Adrenal gland (tissue), 5 donors: ENCODE data around the gene LATS2.

Source experiments
- POLR2A ChIP-seq, 2 donors: fragments of 450-650 bp; IDR thresholded peaks; one replicate each; pipeline ENCODE4 v1.6.1; 2017; ENCODE audit warnings: antibody characterized with exemption in 2 of 2, mild to moderate bottlenecking in 2 of 2, moderate library complexity in 1 of 2
- TF ChIP-seq, protein P1 (sequence below), 6 experiments: fragments of 450-650 bp in 4 of 6; fragments of 200-600 bp in 2 of 6; sonication (generic) in 1 of 6; IDR thresholded peaks; 1 replicate in 5 of 6; 2 replicates in 1 of 6; pipeline versions ENCODE4 v1.5.1 to v1.8.0; 2016 to 2021; ENCODE audit warnings: antibody characterized with exemption in 6 of 6, mild to moderate bottlenecking in 2 of 6, moderate library complexity in 1 of 6
- donor health status: DM: no; HTN: no; CAD: no.

DNA sequence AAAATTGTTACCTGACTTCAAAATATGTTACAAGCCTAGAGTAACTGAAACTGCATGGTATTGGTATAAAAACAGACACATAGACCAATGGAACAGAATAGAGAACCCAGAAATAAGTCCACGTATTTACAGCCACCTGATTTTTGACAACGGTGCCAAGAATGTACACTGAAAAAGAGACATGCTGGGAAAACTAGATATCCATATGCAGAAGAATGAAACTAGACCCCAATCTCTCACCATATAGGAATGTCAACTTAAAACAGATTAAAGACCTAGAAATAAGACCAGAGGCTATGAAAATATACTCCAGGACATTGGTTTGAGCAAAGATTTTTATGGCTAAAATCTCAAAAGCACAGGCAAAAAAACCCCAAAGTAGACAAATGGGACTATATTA, 76.5 kb downstream of the LATS2 start:
- TF ChIP-seq POLR2A (IDR thresholded peaks at IDR 0.05), result no peak
- TF ChIP-seq, protein P1, sequence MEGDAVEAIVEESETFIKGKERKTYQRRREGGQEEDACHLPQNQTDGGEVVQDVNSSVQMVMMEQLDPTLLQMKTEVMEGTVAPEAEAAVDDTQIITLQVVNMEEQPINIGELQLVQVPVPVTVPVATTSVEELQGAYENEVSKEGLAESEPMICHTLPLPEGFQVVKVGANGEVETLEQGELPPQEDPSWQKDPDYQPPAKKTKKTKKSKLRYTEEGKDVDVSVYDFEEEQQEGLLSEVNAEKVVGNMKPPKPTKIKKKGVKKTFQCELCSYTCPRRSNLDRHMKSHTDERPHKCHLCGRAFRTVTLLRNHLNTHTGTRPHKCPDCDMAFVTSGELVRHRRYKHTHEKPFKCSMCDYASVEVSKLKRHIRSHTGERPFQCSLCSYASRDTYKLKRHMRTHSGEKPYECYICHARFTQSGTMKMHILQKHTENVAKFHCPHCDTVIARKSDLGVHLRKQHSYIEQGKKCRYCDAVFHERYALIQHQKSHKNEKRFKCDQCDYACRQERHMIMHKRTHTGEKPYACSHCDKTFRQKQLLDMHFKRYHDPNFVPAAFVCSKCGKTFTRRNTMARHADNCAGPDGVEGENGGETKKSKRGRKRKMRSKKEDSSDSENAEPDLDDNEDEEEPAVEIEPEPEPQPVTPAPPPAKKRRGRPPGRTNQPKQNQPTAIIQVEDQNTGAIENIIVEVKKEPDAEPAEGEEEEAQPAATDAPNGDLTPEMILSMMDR (IDR thresholded peaks at IDR 0.05), result no peak
